NT2/D1 (cell line): Measurements from ENCODE around the gene TMEM203.

Experiments
- YY1 ChIP-seq: IDR thresholded peaks from 2 replicates; pipeline ENCODE4 v1.6.1; 2011; ENCODE audit not compliant: insufficient read length, insufficient read depth
- ZNF274 ChIP-seq: IDR thresholded peaks from 2 replicates; pipeline ENCODE4 v1.6.1; 2011; ENCODE audit warnings: mild to moderate bottlenecking, low read depth, low read length

DNA sequence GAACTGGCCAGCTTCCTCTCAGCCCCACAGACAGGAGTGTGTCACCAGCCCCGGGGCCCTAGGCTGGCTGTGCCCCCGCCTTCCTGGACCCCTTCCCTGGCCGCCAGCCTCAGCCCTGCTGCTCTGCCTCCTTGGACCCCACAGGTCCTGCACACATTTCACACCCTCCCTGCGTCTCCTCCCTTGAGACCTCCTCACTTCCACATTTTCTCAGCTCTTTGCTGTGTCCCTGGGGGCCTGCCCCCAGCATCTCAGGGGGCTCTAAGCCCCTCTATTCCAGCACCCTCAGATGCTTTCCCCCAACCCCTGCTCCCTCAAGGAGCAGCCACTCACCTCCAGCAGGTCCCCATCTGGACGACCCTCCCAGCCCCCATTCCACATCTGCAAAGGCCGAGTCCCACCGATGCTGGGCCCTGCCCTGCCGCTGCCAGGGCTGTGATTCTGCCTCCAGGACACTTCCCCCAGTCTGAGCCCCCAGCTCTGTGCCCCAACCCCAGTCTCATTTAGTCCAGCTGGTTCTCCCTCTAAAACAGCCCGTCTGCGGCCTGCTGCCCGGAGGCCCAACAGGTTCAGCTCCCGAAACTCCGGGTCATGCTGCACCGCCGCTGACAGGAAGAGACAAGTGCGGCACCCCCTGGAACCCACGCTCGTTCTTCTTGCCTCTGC lies 29.4 kb upstream of the TMEM203 start:
- TF ChIP-seq ZNF274 (no peak), YY1 (no peak)
